ENCODE results near the gene RBM15B. TPM values are rescaled to one million over a fixed set of nuclear protein-coding genes. Genes with fewer than 3 reads are reported as not detected.

The RBM15B gene
- 10 to 100 TPM; 24.5 to 25.4 TPM for total RNA-seq

- peak; percentile 98 for DNase-seq
- Mint-ChIP-seq H3K36me3 (ENCODE audit: low read depth) (peaks cover 66% of the 10 kb centered on the region), H3K9me3 (no peaks in the 10 kb centered on the region), H3K27ac (peak within 1 kb of the TSS; percentile 88), H3K4me3 (peak within 1 kb of the TSS; percentile 83), H3K4me1 (peaks cover 82% of the 10 kb centered on the region), H3K27me3 (no peaks in the 10 kb centered on the region)
- POLR2A ChIA-PET: interaction anchor here (1.0 to 1.7 kb wide), 5 partner anchors 108 to 821 kb away, joined by 3 to 7 read pairs (median 4); no protein-coding TSS in a partner anchor
- CTCF ChIA-PET: interaction anchor here (6.2 kb wide), 1 partner anchor 42 kb away, joined by 45 read pairs; no protein-coding TSS in a partner anchor
These were observed at the start of gene RBM15B for GRCh38 chr3:51391075-51391565. Gene RBM15B, plus strand, starts transcription at chr3:51391285. Its CDS starts 115 bp downstream, at chr3:51391400.

- POLR2A ChIA-PET: no interaction called here
- DNase-seq: no peak
- Mint-ChIP-seq H3K4me1 (no peaks in the 10 kb centered on the region), H3K4me3 (no peak overlapping the region), H3K27me3 (no peaks in the 10 kb centered on the region), H3K9me3 (no peaks in the 10 kb centered on the region), H3K36me3 (ENCODE audit: low read depth) (no peaks in the 10 kb centered on the region), H3K27ac (no peak overlapping the region)
- CTCF ChIA-PET: no interaction called here
These were observed 47.0 kb upstream of the RBM15B start for GRCh38 chr3:51343918-51344687.

- POLR2A ChIA-PET: no interaction called here
- CTCF ChIA-PET: no interaction called here
- Mint-ChIP-seq H3K27me3 (no peaks in the 10 kb centered on the region), H3K4me3 (no peak overlapping the region), H3K27ac (no peak overlapping the region), H3K9me3 (no peaks in the 10 kb centered on the region), H3K4me1 (no peaks in the 10 kb centered on the region), H3K36me3 (ENCODE audit: low read depth) (no peaks in the 10 kb centered on the region)
- no peak for DNase-seq
These were observed 40.3 kb upstream of the RBM15B start for GRCh38 chr3:51350751-51351150.

GRCh38 chr3:51353131-51353530, 38.0 kb upstream of the RBM15B start:
- ChIA-PET POLR2A (no interaction called here), CTCF (no interaction called here)
- Mint-ChIP-seq H3K4me3 (no peak overlapping the region), H3K9me3 (no peaks in the 10 kb centered on the region), H3K36me3 (ENCODE audit: low read depth) (no peaks in the 10 kb centered on the region), H3K27me3 (no peaks in the 10 kb centered on the region), H3K27ac (no peak overlapping the region), H3K4me1 (no peaks in the 10 kb centered on the region)
- no peak for DNase-seq

GRCh38 chr3:51353691-51354090, 37.4 kb upstream of the RBM15B start:
- POLR2A ChIA-PET: no interaction called here
- H3K27me3 Mint-ChIP-seq: no peaks in the 10 kb centered on the region
- no peaks in the 10 kb centered on the region for H3K36me3 Mint-ChIP-seq (ENCODE audit: low read depth)
- CTCF ChIA-PET: no interaction called here
- H3K9me3 Mint-ChIP-seq: no peaks in the 10 kb centered on the region
- H3K27ac Mint-ChIP-seq: no peak overlapping the region
- no peak for DNase-seq
- H3K4me1 Mint-ChIP-seq: no peaks in the 10 kb centered on the region
- no peak overlapping the region for H3K4me3 Mint-ChIP-seq

GRCh38 chr3:51354172-51354571, 36.9 kb upstream of the RBM15B start:
- Mint-ChIP-seq H3K27ac (no peak overlapping the region), H3K36me3 (ENCODE audit: low read depth) (no peaks in the 10 kb centered on the region), H3K9me3 (no peaks in the 10 kb centered on the region), H3K4me1 (no peaks in the 10 kb centered on the region), H3K27me3 (no peaks in the 10 kb centered on the region), H3K4me3 (no peak overlapping the region)
- no peak for DNase-seq
- POLR2A ChIA-PET: no interaction called here
- CTCF ChIA-PET: no interaction called here

- DNase-seq: no peak
- no peak overlapping the region for H3K27ac Mint-ChIP-seq
- ChIA-PET POLR2A (no interaction called here), CTCF (no interaction called here)
- H3K27me3 Mint-ChIP-seq: no peaks in the 10 kb centered on the region
- no peaks in the 10 kb centered on the region for H3K36me3 Mint-ChIP-seq (ENCODE audit: low read depth)
- H3K9me3 Mint-ChIP-seq: no peaks in the 10 kb centered on the region
- no peak overlapping the region for H3K4me3 Mint-ChIP-seq
- H3K4me1 Mint-ChIP-seq: no peaks in the 10 kb centered on the region
These were observed 36.1 kb upstream of the RBM15B start for GRCh38 chr3:51354731-51355615.

GRCh38 chr3:51355891-51356578, 35.0 kb upstream of the RBM15B start:
- POLR2A ChIA-PET: no interaction called here
- no peak for DNase-seq
- Mint-ChIP-seq H3K36me3 (ENCODE audit: low read depth) (no peaks in the 10 kb centered on the region), H3K27me3 (no peaks in the 10 kb centered on the region), H3K4me3 (no peak overlapping the region), H3K9me3 (no peaks in the 10 kb centered on the region), H3K4me1 (no peaks in the 10 kb centered on the region), H3K27ac (no peak overlapping the region)
- CTCF ChIA-PET: interaction anchor here (1.4 kb wide), 1 partner anchor 385 kb away, joined by 3 read pairs; no protein-coding TSS in a partner anchor

GRCh38 chr3:51357856-51358255, 33.2 kb upstream of the RBM15B start:
- ChIA-PET POLR2A (no interaction called here), CTCF (interaction anchor here (0.6 kb wide), 1 partner anchor 231 kb away, joined by 3 read pairs; no protein-coding TSS in a partner anchor)
- H3K9me3 Mint-ChIP-seq: no peaks in the 10 kb centered on the region
- no peaks in the 10 kb centered on the region for H3K36me3 Mint-ChIP-seq (ENCODE audit: low read depth)
- H3K4me1 Mint-ChIP-seq: no peaks in the 10 kb centered on the region
- DNase-seq: no peak
- no peak overlapping the region for H3K4me3 Mint-ChIP-seq
- no peak overlapping the region for H3K27ac Mint-ChIP-seq
- no peaks in the 10 kb centered on the region for H3K27me3 Mint-ChIP-seq

GRCh38 chr3:51358981-51359380, 32.1 kb upstream of the RBM15B start:
- CTCF ChIA-PET: no interaction called here
- H3K4me1 Mint-ChIP-seq: no peaks in the 10 kb centered on the region
- no peak for DNase-seq
- no peak overlapping the region for H3K27ac Mint-ChIP-seq
- H3K4me3 Mint-ChIP-seq: no peak overlapping the region
- POLR2A ChIA-PET: no interaction called here
- no peaks in the 10 kb centered on the region for H3K9me3 Mint-ChIP-seq
- no peaks in the 10 kb centered on the region for H3K27me3 Mint-ChIP-seq
- no peaks in the 10 kb centered on the region for H3K36me3 Mint-ChIP-seq (ENCODE audit: low read depth)

- Mint-ChIP-seq H3K27me3 (peaks cover 4% of the 10 kb centered on the region), H3K4me1 (no peaks in the 10 kb centered on the region), H3K9me3 (no peaks in the 10 kb centered on the region), H3K36me3 (ENCODE audit: low read depth) (no peaks in the 10 kb centered on the region), H3K4me3 (no peak overlapping the region), H3K27ac (no peak overlapping the region)
- no peak for DNase-seq
- CTCF ChIA-PET: no interaction called here
- POLR2A ChIA-PET: no interaction called here
These were observed 30.3 kb upstream of the RBM15B start for GRCh38 chr3:51360806-51361205.

GRCh38 chr3:51361746-51362145, 29.3 kb upstream of the RBM15B start:
- H3K4me1 Mint-ChIP-seq: no peaks in the 10 kb centered on the region
- CTCF ChIA-PET: no interaction called here
- no peaks in the 10 kb centered on the region for H3K9me3 Mint-ChIP-seq
- POLR2A ChIA-PET: no interaction called here
- H3K27ac Mint-ChIP-seq: no peak overlapping the region
- no peak overlapping the region for H3K4me3 Mint-ChIP-seq
- peaks cover 6% of the 10 kb centered on the region for H3K27me3 Mint-ChIP-seq
- no peak for DNase-seq
- H3K36me3 Mint-ChIP-seq (ENCODE audit: low read depth): no peaks in the 10 kb centered on the region

GRCh38 chr3:51362476-51362875, 28.6 kb upstream of the RBM15B start:
- Mint-ChIP-seq H3K9me3 (no peaks in the 10 kb centered on the region), H3K27ac (no peak overlapping the region), H3K36me3 (ENCODE audit: low read depth) (no peaks in the 10 kb centered on the region), H3K4me1 (no peaks in the 10 kb centered on the region), H3K27me3 (peaks cover 10% of the 10 kb centered on the region), H3K4me3 (no peak overlapping the region)
- ChIA-PET CTCF (no interaction called here), POLR2A (no interaction called here)
- no peak for DNase-seq

Data from activated CD4-positive, alpha-beta memory T cell treated with anti-CD3 and anti-CD28 coated beads, Interleukin-2, amount 10 ng/mL, durations not matched to agents 7 days and 5 days (primary cell).